Colonic mucosa (tissue), 4 donors: ENCODE data around the gene TRPM3. TPM values are rescaled to one million over a fixed set of nuclear protein-coding genes. Genes with fewer than 3 reads are reported as not detected.

ENCODE experiments used
- DNase-seq: peaks from one replicate; pipeline ENCODE4 v3.0.0-alpha.2; 2020
- H3K27ac ChIP-seq: fragments of 200-600 bp; one replicate; pipeline ENCODE4 v1.8.0; 2021
- H3K27me3 ChIP-seq: fragments of 200-600 bp; one replicate; pipeline ENCODE4 v1.8.0; 2021
- H3K36me3 ChIP-seq: fragments of 200-600 bp; one replicate; pipeline ENCODE4 v1.8.0; 2021
- H3K4me1 ChIP-seq: fragments of 200-600 bp; one replicate; pipeline ENCODE4 v1.8.0; 2021; ENCODE audit warnings: mild to moderate bottlenecking
- H3K4me3 ChIP-seq: fragments of 200-600 bp; one replicate; pipeline ENCODE4 v1.8.0; 2021
- H3K9ac ChIP-seq, 2 donors: one replicate each; pipeline ENCODE4 v1.7.0; 2013; ENCODE audit warnings: control low read depth in 2 of 2, low read depth in 2 of 2, low read length in 2 of 2
- H3K9me3 ChIP-seq: fragments of 200-600 bp; one replicate; pipeline ENCODE4 v1.8.0; 2021
- intact Hi-C: fragments of 100-400 bp; cut with DNase I; formaldehyde crosslinking; loops from one replicate; pipeline ENCODE4 v1.14.1; 2022
- total RNA-seq, 2 donors: library from RNA; stranded (reverse); fragmentation: NEBNext Ultra II Directional in 1 of 2; extraction: Animal tissue kit (Norgen Biotek cat#: 25700) in 1 of 2; gene quantifications; one replicate each; pipeline ENCODE4 v1.2.1, GENCODE V29; 2021
- TF ChIP-seq, protein P1 (sequence below): fragments of 200-600 bp; IDR thresholded peaks from one replicate; pipeline ENCODE4 v1.8.0; 2022; ENCODE audit warnings: antibody characterized with exemption, mild to moderate bottlenecking
- donor health status: healthy.
- donor health status: DM: no; HTN: no; CAD: no.
- donor health status: DM: no; HTN: no; CAD: no.

TRPM3 gene
- total RNA-seq, 2 donors from 2014 or later: 0.32 to 0.35 TPM

- Histone ChIP-seq H3K4me1 (no peaks in the 10 kb centered on the region), H3K27me3 (no peaks in the 10 kb centered on the region), H3K27ac (no peak overlapping the region), H3K36me3 (no peaks in the 10 kb centered on the region), H3K9ac (no peak overlapping the region), H3K4me3 (no peak overlapping the region), H3K9me3 (no peaks in the 10 kb centered on the region)
- TF ChIP-seq, protein P1, sequence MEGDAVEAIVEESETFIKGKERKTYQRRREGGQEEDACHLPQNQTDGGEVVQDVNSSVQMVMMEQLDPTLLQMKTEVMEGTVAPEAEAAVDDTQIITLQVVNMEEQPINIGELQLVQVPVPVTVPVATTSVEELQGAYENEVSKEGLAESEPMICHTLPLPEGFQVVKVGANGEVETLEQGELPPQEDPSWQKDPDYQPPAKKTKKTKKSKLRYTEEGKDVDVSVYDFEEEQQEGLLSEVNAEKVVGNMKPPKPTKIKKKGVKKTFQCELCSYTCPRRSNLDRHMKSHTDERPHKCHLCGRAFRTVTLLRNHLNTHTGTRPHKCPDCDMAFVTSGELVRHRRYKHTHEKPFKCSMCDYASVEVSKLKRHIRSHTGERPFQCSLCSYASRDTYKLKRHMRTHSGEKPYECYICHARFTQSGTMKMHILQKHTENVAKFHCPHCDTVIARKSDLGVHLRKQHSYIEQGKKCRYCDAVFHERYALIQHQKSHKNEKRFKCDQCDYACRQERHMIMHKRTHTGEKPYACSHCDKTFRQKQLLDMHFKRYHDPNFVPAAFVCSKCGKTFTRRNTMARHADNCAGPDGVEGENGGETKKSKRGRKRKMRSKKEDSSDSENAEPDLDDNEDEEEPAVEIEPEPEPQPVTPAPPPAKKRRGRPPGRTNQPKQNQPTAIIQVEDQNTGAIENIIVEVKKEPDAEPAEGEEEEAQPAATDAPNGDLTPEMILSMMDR: no peak
- intact Hi-C loops: no loop called here
- DNase-seq: no peak
Measured at GRCh38 chr9:70881333-70881732, 240.1 kb downstream of the TRPM3 start.

DNA sequence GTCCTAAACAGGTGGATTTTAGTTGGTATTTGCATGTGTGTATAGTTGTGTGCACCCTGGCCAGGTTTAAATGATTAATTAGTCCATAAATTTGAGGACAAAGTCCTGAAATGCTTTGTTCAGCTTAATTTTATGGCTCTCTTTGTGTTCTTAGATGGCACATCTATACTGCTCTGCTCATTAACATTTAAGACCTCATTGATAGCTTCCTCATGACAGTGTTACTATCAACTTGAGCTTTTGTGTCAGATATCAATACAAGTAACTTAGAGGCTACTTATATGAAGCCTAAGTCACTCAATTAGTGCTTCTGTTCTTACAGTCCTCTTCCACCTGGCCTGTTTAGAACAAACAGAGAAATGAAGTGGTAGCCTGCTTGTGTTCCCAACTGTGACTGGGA, 240.9 kb downstream of the TRPM3 start:
- no peak for DNase-seq
- intact Hi-C loops: no loop called here
- TF ChIP-seq, protein P1: no peak
- Histone ChIP-seq H3K27ac (no peak overlapping the region), H3K9me3 (no peaks in the 10 kb centered on the region), H3K9ac (no peak overlapping the region), H3K4me3 (no peak overlapping the region), H3K27me3 (no peaks in the 10 kb centered on the region), H3K4me1 (no peaks in the 10 kb centered on the region), H3K36me3 (no peaks in the 10 kb centered on the region)

GRCh38 chr9:70878576-70878975, 242.8 kb downstream of the TRPM3 start:
- Histone ChIP-seq H3K9ac (no peak overlapping the region), H3K27me3 (no peaks in the 10 kb centered on the region), H3K27ac (no peak overlapping the region), H3K4me1 (no peaks in the 10 kb centered on the region), H3K36me3 (no peaks in the 10 kb centered on the region), H3K4me3 (no peak overlapping the region), H3K9me3 (no peaks in the 10 kb centered on the region)
- intact Hi-C loops: no loop called here
- no peak for DNase-seq
- TF ChIP-seq, protein P1: no peak

DNA sequence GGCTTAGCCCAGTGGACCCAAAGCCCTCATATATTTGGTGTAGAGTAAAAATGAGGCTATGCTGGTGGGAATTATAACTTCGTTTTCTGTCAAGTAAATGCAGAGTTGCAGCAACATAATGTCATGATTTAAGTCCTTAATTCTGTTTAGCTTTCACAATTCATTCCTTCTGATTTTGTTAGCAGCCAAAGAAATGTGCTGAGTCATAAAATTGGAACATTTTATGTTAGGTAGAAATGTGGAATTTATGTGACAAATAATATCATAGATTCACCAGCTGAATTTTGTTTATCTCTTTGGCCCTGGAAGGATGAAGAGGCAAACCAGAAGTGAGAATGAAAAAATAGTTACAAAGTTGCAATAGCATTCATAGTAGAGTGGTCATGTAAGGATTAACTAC, 247.0 kb downstream of the TRPM3 start:
- Histone ChIP-seq H3K9ac (no peak overlapping the region), H3K4me1 (no peaks in the 10 kb centered on the region), H3K36me3 (no peaks in the 10 kb centered on the region), H3K27ac (no peak overlapping the region), H3K4me3 (no peak overlapping the region), H3K9me3 (no peaks in the 10 kb centered on the region), H3K27me3 (no peaks in the 10 kb centered on the region)
- intact Hi-C loops: no loop called here
- no peak for DNase-seq
- TF ChIP-seq, protein P1: no peak

GRCh38 chr9:70873506-70873905, 247.9 kb downstream of the TRPM3 start:
- Histone ChIP-seq H3K4me3 (no peak overlapping the region), H3K27me3 (no peaks in the 10 kb centered on the region), H3K4me1 (no peaks in the 10 kb centered on the region), H3K9me3 (no peaks in the 10 kb centered on the region), H3K9ac (no peak overlapping the region), H3K27ac (no peak overlapping the region), H3K36me3 (no peaks in the 10 kb centered on the region)
- intact Hi-C loops: no loop called here
- no peak for DNase-seq
- TF ChIP-seq, protein P1: no peak
